ENCODE data around the gene RPUSD4.

RPUSD4 gene

DNA sequence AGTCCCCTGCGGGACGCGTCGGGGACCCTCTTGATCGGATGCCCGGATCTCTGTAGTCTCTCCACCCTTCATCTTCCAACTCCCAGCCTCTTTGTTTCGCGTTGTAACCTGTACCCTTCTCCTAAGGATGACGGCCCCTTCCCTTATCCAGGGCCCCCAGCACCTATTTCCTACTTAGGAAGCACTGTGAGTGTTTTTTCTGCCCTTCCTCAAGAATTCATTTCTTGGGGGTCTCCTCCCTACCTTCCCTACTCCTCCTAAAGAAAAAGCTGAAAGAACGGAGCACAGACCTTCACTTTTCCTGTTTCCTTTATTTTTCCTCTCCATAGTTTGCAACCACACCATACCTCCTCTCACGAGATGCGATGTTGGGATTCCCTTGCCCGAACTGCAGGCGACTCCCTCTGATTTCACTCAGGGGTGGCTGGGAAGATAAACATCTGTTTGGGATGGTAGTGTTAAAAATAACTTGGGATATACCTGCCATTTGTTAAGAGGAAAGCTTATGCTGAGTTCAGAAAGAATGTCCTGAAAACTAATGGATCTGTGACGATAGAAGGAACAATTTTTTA lies 725 bp upstream of the RPUSD4 start:
- peak overlapping the region; percentile 83 to 86 for H3K9ac ChIP-seq (ENCODE audit: low read length in 2 of 2)
- peaks cover 17% of the 10 kb centered on the region for H3K4me1 ChIP-seq (ENCODE audit: control insufficient read depth, insufficient read depth, low read length)
- peaks cover 8 to 11% of the 10 kb centered on the region in 2 donors for H3K36me3 ChIP-seq (ENCODE audit: control insufficient read depth in 2 of 2, insufficient read depth in 2 of 2, low read length in 2 of 2)
- peak overlapping the region; percentile 92 to 99 for H3K4me3 ChIP-seq (ENCODE audit: low read length in 2 of 2)
- no peaks in the 10 kb centered on the region for H3K27me3 ChIP-seq (ENCODE audit: control insufficient read depth in 1 of 2, insufficient read depth in 2 of 2, low read length in 2 of 2)
- no peaks in the 10 kb centered on the region for H3K9me3 ChIP-seq (ENCODE audit: control insufficient read depth in 2 of 2, low read length in 2 of 2)
- no peak overlapping the region for H3K27ac ChIP-seq (ENCODE audit: low read length)

- H3K9ac ChIP-seq (ENCODE audit: low read length in 2 of 2), result peak overlapping the region; percentile 84 to 86
- peaks cover 17% of the 10 kb centered on the region for H3K4me1 ChIP-seq (ENCODE audit: control insufficient read depth, insufficient read depth, low read length)
- H3K27ac ChIP-seq (ENCODE audit: low read length), result peak overlapping the region; percentile 49
- H3K4me3 ChIP-seq (ENCODE audit: low read length in 2 of 2), result peak overlapping the region; percentile 92 to 99
- H3K36me3 ChIP-seq (ENCODE audit: control insufficient read depth in 2 of 2, insufficient read depth in 2 of 2, low read length in 2 of 2), result peaks cover 8 to 15% of the 10 kb centered on the region in 2 donors
- H3K9me3 ChIP-seq (ENCODE audit: control insufficient read depth in 2 of 2, low read length in 2 of 2), result no peaks in the 10 kb centered on the region
- no peaks in the 10 kb centered on the region for H3K27me3 ChIP-seq (ENCODE audit: control insufficient read depth in 1 of 2, insufficient read depth in 2 of 2, low read length in 2 of 2)
These were observed 597 bp downstream of the RPUSD4 start for GRCh38 chr11:126210871-126211235.

GRCh38 chr11:126207896-126208295 lies 3.6 kb downstream of the RPUSD4 start:
- no peaks in the 10 kb centered on the region for H3K9me3 ChIP-seq (ENCODE audit: control insufficient read depth in 2 of 2, low read length in 2 of 2)
- no peaks in the 10 kb centered on the region for H3K27me3 ChIP-seq (ENCODE audit: control insufficient read depth in 1 of 2, insufficient read depth in 2 of 2, low read length in 2 of 2)
- peaks cover 17% of the 10 kb centered on the region for H3K4me1 ChIP-seq (ENCODE audit: control insufficient read depth, insufficient read depth, low read length)
- no peak overlapping the region for H3K27ac ChIP-seq (ENCODE audit: low read length)
- H3K4me3 ChIP-seq (ENCODE audit: low read length in 2 of 2), result no peak overlapping the region
- peaks cover 35 to 39% of the 10 kb centered on the region in 2 donors for H3K36me3 ChIP-seq (ENCODE audit: control insufficient read depth in 2 of 2, insufficient read depth in 2 of 2, low read length in 2 of 2)
- H3K9ac ChIP-seq (ENCODE audit: low read length in 2 of 2), result no peak overlapping the region

- no peak overlapping the region for H3K27ac ChIP-seq (ENCODE audit: low read length)
- no peak overlapping the region for H3K9ac ChIP-seq (ENCODE audit: low read length in 2 of 2)
- no peaks in the 10 kb centered on the region for H3K27me3 ChIP-seq (ENCODE audit: control insufficient read depth in 1 of 2, insufficient read depth in 2 of 2, low read length in 2 of 2)
- peaks cover 52 to 54% of the 10 kb centered on the region in 2 donors for H3K36me3 ChIP-seq (ENCODE audit: control insufficient read depth in 2 of 2, insufficient read depth in 2 of 2, low read length in 2 of 2)
- no peaks in the 10 kb centered on the region for H3K9me3 ChIP-seq (ENCODE audit: control insufficient read depth in 2 of 2, low read length in 2 of 2)
- H3K4me1 ChIP-seq (ENCODE audit: control insufficient read depth, insufficient read depth, low read length), result peaks cover 1% of the 10 kb centered on the region
- no peak overlapping the region for H3K4me3 ChIP-seq (ENCODE audit: low read length in 2 of 2)
These were observed 6.1 kb downstream of the RPUSD4 start for GRCh38 chr11:126205359-126205758.

GRCh38 chr11:126202646-126203359 lies 8.6 kb downstream of the RPUSD4 start:
- no peak overlapping the region for H3K27ac ChIP-seq (ENCODE audit: low read length)
- no peaks in the 10 kb centered on the region for H3K9me3 ChIP-seq (ENCODE audit: control insufficient read depth in 2 of 2, low read length in 2 of 2)
- peaks cover 42 to 57% of the 10 kb centered on the region in 2 donors for H3K36me3 ChIP-seq (ENCODE audit: control insufficient read depth in 2 of 2, insufficient read depth in 2 of 2, low read length in 2 of 2)
- no peaks in the 10 kb centered on the region for H3K4me1 ChIP-seq (ENCODE audit: control insufficient read depth, insufficient read depth, low read length)
- no peak overlapping the region for H3K9ac ChIP-seq (ENCODE audit: low read length in 2 of 2)
- no peak overlapping the region for H3K4me3 ChIP-seq (ENCODE audit: low read length in 2 of 2)
- no peaks in the 10 kb centered on the region for H3K27me3 ChIP-seq (ENCODE audit: control insufficient read depth in 1 of 2, insufficient read depth in 2 of 2, low read length in 2 of 2)

DNA sequence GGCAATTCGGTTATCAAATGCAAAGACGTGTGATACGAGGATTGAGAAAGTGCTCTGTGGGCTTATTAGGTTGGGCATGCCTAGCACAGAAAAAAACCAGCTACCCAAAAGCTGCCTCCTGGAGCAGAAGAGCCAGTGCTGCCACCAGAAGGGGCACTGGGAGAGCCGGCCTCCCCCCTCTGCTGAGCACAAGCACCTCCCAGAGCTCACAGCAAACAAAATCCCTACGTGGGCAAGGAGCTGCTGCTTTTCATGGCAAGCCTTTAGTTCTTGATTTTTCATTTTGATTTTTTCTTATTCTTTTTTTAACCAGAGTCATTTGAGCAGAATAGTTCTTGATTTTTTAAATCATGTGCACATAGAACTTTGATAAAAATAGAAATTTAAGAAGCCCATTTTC lies 12.8 kb downstream of the RPUSD4 start:
- peaks cover 30 to 54% of the 10 kb centered on the region in 2 donors for H3K36me3 ChIP-seq (ENCODE audit: control insufficient read depth in 2 of 2, insufficient read depth in 2 of 2, low read length in 2 of 2)
- peaks cover 0 to 3% of the 10 kb centered on the region in 2 donors for H3K9me3 ChIP-seq (ENCODE audit: control insufficient read depth in 2 of 2, low read length in 2 of 2)
- no peak overlapping the region for H3K4me3 ChIP-seq (ENCODE audit: low read length in 2 of 2)
- H3K9ac ChIP-seq (ENCODE audit: low read length in 2 of 2), result no peak overlapping the region
- H3K27ac ChIP-seq (ENCODE audit: low read length), result no peak overlapping the region
- peaks cover 4% of the 10 kb centered on the region for H3K4me1 ChIP-seq (ENCODE audit: control insufficient read depth, insufficient read depth, low read length)
- no peaks in the 10 kb centered on the region for H3K27me3 ChIP-seq (ENCODE audit: control insufficient read depth in 1 of 2, insufficient read depth in 2 of 2, low read length in 2 of 2)

GRCh38 chr11:126197277-126197939 lies 14.0 kb downstream of the RPUSD4 start:
- Histone ChIP-seq H3K9me3 (ENCODE audit: control insufficient read depth in 2 of 2, low read length in 2 of 2) (peaks cover 0 to 3% of the 10 kb centered on the region in 2 donors), H3K4me3 (ENCODE audit: low read length in 2 of 2) (no peak overlapping the region), H3K9ac (ENCODE audit: low read length in 2 of 2) (no peak overlapping the region), H3K27ac (ENCODE audit: low read length) (no peak overlapping the region), H3K27me3 (ENCODE audit: control insufficient read depth in 1 of 2, insufficient read depth in 2 of 2, low read length in 2 of 2) (no peaks in the 10 kb centered on the region), H3K36me3 (ENCODE audit: control insufficient read depth in 2 of 2, insufficient read depth in 2 of 2, low read length in 2 of 2) (peaks cover 18 to 43% of the 10 kb centered on the region in 2 donors), H3K4me1 (ENCODE audit: control insufficient read depth, insufficient read depth, low read length) (peaks cover 11% of the 10 kb centered on the region)

GRCh38 chr11:126195119-126195518 lies 16.3 kb downstream of the RPUSD4 start:
- Histone ChIP-seq H3K9ac (ENCODE audit: low read length in 2 of 2) (no peak overlapping the region), H3K36me3 (ENCODE audit: control insufficient read depth in 2 of 2, insufficient read depth in 2 of 2, low read length in 2 of 2) (peaks cover 8 to 35% of the 10 kb centered on the region in 2 donors), H3K9me3 (ENCODE audit: control insufficient read depth in 2 of 2, low read length in 2 of 2) (peaks cover 0 to 3% of the 10 kb centered on the region in 2 donors), H3K4me1 (ENCODE audit: control insufficient read depth, insufficient read depth, low read length) (peaks cover 15% of the 10 kb centered on the region), H3K27me3 (ENCODE audit: control insufficient read depth in 1 of 2, insufficient read depth in 2 of 2, low read length in 2 of 2) (no peaks in the 10 kb centered on the region), H3K27ac (ENCODE audit: low read length) (no peak overlapping the region), H3K4me3 (ENCODE audit: low read length in 2 of 2) (no peak overlapping the region)

DNA sequence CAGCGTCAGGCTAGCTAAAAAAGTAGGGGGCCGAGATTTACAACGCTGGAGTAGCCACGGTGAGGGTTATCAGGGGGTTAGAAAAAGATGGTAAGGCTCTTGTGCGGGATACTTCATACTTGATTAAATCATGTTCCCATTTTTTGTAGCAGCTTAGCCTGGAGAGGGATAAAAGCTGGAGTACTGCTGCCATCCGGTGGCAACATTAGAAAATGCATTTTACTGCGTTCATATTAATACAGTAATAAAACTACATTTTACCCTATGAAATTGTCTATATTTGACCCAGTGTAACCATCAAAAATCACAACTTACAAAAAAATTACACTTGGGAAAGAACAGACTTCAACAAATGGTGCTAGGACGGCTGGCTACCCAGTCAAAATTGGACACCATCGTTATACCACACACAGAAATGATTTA lies 17.3 kb downstream of the RPUSD4 start:
- Histone ChIP-seq H3K4me3 (ENCODE audit: low read length in 2 of 2) (no peak overlapping the region), H3K9ac (ENCODE audit: low read length in 2 of 2) (no peak overlapping the region), H3K36me3 (ENCODE audit: control insufficient read depth in 2 of 2, insufficient read depth in 2 of 2, low read length in 2 of 2) (peaks cover 8 to 29% of the 10 kb centered on the region in 2 donors), H3K4me1 (ENCODE audit: control insufficient read depth, insufficient read depth, low read length) (peaks cover 15% of the 10 kb centered on the region), H3K9me3 (ENCODE audit: control insufficient read depth in 2 of 2, low read length in 2 of 2) (peaks cover 0 to 3% of the 10 kb centered on the region in 2 donors), H3K27ac (ENCODE audit: low read length) (no peak overlapping the region), H3K27me3 (ENCODE audit: control insufficient read depth in 1 of 2, insufficient read depth in 2 of 2, low read length in 2 of 2) (no peaks in the 10 kb centered on the region)

- Histone ChIP-seq H3K4me1 (ENCODE audit: control insufficient read depth, insufficient read depth, low read length) (peaks cover 15% of the 10 kb centered on the region), H3K27ac (ENCODE audit: low read length) (no peak overlapping the region), H3K27me3 (ENCODE audit: control insufficient read depth in 1 of 2, insufficient read depth in 2 of 2, low read length in 2 of 2) (no peaks in the 10 kb centered on the region), H3K9ac (ENCODE audit: low read length in 2 of 2) (no peak overlapping the region), H3K4me3 (ENCODE audit: low read length in 2 of 2) (no peak overlapping the region), H3K9me3 (ENCODE audit: control insufficient read depth in 2 of 2, low read length in 2 of 2) (peaks cover 0 to 3% of the 10 kb centered on the region in 2 donors), H3K36me3 (ENCODE audit: control insufficient read depth in 2 of 2, insufficient read depth in 2 of 2, low read length in 2 of 2) (peaks cover 8 to 25% of the 10 kb centered on the region in 2 donors)
These were observed 18.4 kb downstream of the RPUSD4 start for GRCh38 chr11:126193038-126193478.

Measured in stomach smooth muscle (tissue), 2 donors.